GOT3 (cell line): ENCODE results near the gene SPEF1.
A peak's percentile ranks its signal among the peaks of the same experiment; 100 is the strongest.

Experiments used
- DNase-seq: peaks from one replicate; lab custom pipeline; 2025; ENCODE audit warnings: mixed read lengths; lab: John Stamatoyannopoulos, UW

Gene SPEF1

GRCh38 chr20:3787324-3788014 lies 6.2 kb upstream of the SPEF1 start:
- no peak for DNase-seq

GRCh38 chr20:3786665-3787323 lies 5.5 kb upstream of the SPEF1 start, which contains the start of gene CENPB:
CENPB (minus strand) TSS chr20:3786740; CDS start chr20:3786483, 257 bp downstream.
- DNase-seq, result peak; percentile 84

GRCh38 chr20:3786126-3786484 lies 4.9 kb upstream of the SPEF1 start:
- no peak for DNase-seq

GRCh38 chr20:3785240-3786125 lies 4.2 kb upstream of the SPEF1 start:
- DNase-seq, result peak; percentile 49

GRCh38 chr20:3784863-3785239 lies 3.6 kb upstream of the SPEF1 start:
- no peak for DNase-seq

GRCh38 chr20:3784216-3784853 lies 3.1 kb upstream of the SPEF1 start:
- DNase-seq, result no peak

- DNase-seq, result no peak
Measured at GRCh38 chr20:3783511-3784195, 2.4 kb upstream of the SPEF1 start.

- DNase-seq, result no peak
Measured at GRCh38 chr20:3783068-3783489, 1.8 kb upstream of the SPEF1 start.

- DNase-seq, result no peak
Measured at GRCh38 chr20:3782597-3782996, 1.3 kb upstream of the SPEF1 start.

- no peak for DNase-seq
Measured at GRCh38 chr20:3778976-3779375, 2.3 kb downstream of the SPEF1 start.

GRCh38 chr20:3777716-3778629 lies 3.3 kb downstream of the SPEF1 start:
- DNase-seq, result no peak

GRCh38 chr20:3777381-3777715 lies 3.9 kb downstream of the SPEF1 start:
- DNase-seq, result no peak

- DNase-seq, result no peak
Measured at GRCh38 chr20:3775457-3776108, 5.7 kb downstream of the SPEF1 start.

- no peak for DNase-seq
Measured at GRCh38 chr20:3771552-3772058, 9.6 kb downstream of the SPEF1 start.

- peak; percentile 66 for DNase-seq
Measured at GRCh38 chr20:3768342-3769130, 12.7 kb downstream of the SPEF1 start.

- DNase-seq, result peak; percentile 97
Measured at GRCh38 chr20:3767427-3768341, 13.6 kb downstream of the SPEF1 start, which contains the start of gene ADISSP. ADISSP (minus strand) TSS chr20:3767753; CDS start chr20:3760100, 7,653 bp downstream.

- DNase-seq, result no peak
Measured at GRCh38 chr20:3767110-3767426, 14.2 kb downstream of the SPEF1 start.
